Measurements from ENCODE around the gene PAGR1. TPM values are rescaled to one million over a fixed set of nuclear protein-coding genes. Genes with fewer than 3 reads are reported as not detected.

The PAGR1 gene
- total and polyA plus RNA-seq, 2 of the 13 experiments (the other 11 are each of a cell fraction or from before 2014, with no cell fraction given), result 9.8 to 66.4 TPM

- TF ChIP-seq HDAC6 (IDR thresholded peaks at IDR 0.05; ENCODE audit: low read depth, low read length), result no peak
- peak; percentile 86; the same call in 1 of the 2 replicates for TF ChIP-seq ZSCAN20 (CRISPR knock-in tag; IDR thresholded peaks at IDR 0.05; ENCODE audit: borderline replicate concordance)
- 0 out of 2 replicates have a peak, but pooled peaks have one; percentile 86 for TF ChIP-seq ZNF790 (CRISPR knock-in tag; IDR thresholded peaks at IDR 0.05; ENCODE audit: borderline replicate concordance)
- no peak for TF ChIP-seq THYN1 (CRISPR knock-in tag; IDR thresholded peaks at IDR 0.05; ENCODE audit: borderline replicate concordance, low read depth)
- TF ChIP-seq ZBTB34 (CRISPR knock-in tag; IDR thresholded peaks at IDR 0.05), result no peak
- peak; percentile 35; the same call in 1 of the 2 replicates for TF ChIP-seq ZNF121 (CRISPR knock-in tag; IDR thresholded peaks at IDR 0.05)
- TF ChIP-seq MLLT10 (CRISPR knock-in tag; IDR thresholded peaks at IDR 0.05), result no peak
- TF ChIP-seq ARID4A (CRISPR knock-in tag; IDR thresholded peaks at IDR 0.05; ENCODE audit: borderline replicate concordance), result peak; percentile 76; the same call in 1 of the 2 replicates
- TF ChIP-seq PLSCR1 (CRISPR knock-in tag; IDR thresholded peaks at IDR 0.05; ENCODE audit: borderline replicate concordance), result no peak
- TF ChIP-seq ZNF724P (CRISPR knock-in tag; IDR thresholded peaks at IDR 0.05; ENCODE audit: borderline replicate concordance), result peak; percentile 76; the same call in 1 of the 2 replicates
- no peak for TF ChIP-seq TRIM22 (IDR thresholded peaks at IDR 0.05)
- no peak; the same call in none of the 2 replicates for TF ChIP-seq SALL2 (CRISPR knock-in tag; IDR thresholded peaks at IDR 0.05)
- TF ChIP-seq CREB1 (IDR thresholded peaks at IDR 0.05), result peak; percentile 85
- TF ChIP-seq CREB1 (CRISPR knock-in tag; IDR thresholded peaks at IDR 0.05), result no peak; the same call in none of the 2 replicates
- peak; percentile 89 for TF ChIP-seq ASH2L (IDR thresholded peaks at IDR 0.05; ENCODE audit: insufficient read length, low read depth, low read length)
- TF ChIP-seq CSRNP1 (CRISPR knock-in tag; IDR thresholded peaks at IDR 0.05), result peak; percentile 92; the same call in 1 of the 2 replicates
- TF ChIP-seq BORCS8-MEF2B (CRISPR knock-in tag; IDR thresholded peaks at IDR 0.05), result peak; percentile 90
- peak; percentile 19; the same call in 1 of the 2 replicates for TF ChIP-seq IRX3 (CRISPR knock-in tag; IDR thresholded peaks at IDR 0.05; ENCODE audit: borderline replicate concordance, low read depth)
Measured at GRCh38 chr16:29815793-29816693, at the start of gene PAGR1 (continued).

Measured in HepG2 (cell line).